ENCODE measurements around the gene MGAT2.
"Not testable (repeated sequence)": the region's sequence is repeated elsewhere in the genome, so short reads cannot be mapped to it uniquely, and the experiment has no call there.

Gene MGAT2

GRCh38 chr14:49620182-49621113 lies at the start of gene MGAT2, which contains the start of gene RPL36AL:
TSS of gene MGAT2 (plus strand) at chr14:49620799. CDS start at chr14:49621269, 470 bp downstream.
TSS of gene RPL36AL (minus strand) at chr14:49620626. CDS start at chr14:49619104, 1,522 bp downstream.
- peak; percentile 94 to 95 for DNase-seq

DNA sequence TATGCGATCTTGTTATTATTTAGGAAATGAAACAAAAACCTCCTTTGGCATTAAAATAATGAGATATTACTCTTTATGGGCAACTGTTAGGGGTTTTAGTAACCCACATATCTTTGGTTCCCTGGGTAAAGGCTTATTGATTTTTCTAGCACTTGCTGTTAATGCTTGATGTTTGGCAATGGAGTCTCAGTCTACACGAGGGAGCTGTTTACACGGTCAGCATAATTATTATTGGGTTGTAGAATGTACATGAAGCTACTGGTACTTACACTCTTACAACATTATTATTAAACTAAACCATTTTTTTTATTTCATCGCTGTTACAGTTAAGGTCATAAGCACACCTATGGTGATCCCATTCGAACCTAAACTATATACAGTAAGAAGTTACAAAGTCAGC lies 46.6 kb upstream of the MGAT2 start:
- no peak for DNase-seq

- no peak for DNase-seq
Measured at GRCh38 chr14:49578141-49578540, 42.5 kb upstream of the MGAT2 start.

- no peak for DNase-seq
Measured at GRCh38 chr14:49579841-49580240, 40.8 kb upstream of the MGAT2 start.

DNA sequence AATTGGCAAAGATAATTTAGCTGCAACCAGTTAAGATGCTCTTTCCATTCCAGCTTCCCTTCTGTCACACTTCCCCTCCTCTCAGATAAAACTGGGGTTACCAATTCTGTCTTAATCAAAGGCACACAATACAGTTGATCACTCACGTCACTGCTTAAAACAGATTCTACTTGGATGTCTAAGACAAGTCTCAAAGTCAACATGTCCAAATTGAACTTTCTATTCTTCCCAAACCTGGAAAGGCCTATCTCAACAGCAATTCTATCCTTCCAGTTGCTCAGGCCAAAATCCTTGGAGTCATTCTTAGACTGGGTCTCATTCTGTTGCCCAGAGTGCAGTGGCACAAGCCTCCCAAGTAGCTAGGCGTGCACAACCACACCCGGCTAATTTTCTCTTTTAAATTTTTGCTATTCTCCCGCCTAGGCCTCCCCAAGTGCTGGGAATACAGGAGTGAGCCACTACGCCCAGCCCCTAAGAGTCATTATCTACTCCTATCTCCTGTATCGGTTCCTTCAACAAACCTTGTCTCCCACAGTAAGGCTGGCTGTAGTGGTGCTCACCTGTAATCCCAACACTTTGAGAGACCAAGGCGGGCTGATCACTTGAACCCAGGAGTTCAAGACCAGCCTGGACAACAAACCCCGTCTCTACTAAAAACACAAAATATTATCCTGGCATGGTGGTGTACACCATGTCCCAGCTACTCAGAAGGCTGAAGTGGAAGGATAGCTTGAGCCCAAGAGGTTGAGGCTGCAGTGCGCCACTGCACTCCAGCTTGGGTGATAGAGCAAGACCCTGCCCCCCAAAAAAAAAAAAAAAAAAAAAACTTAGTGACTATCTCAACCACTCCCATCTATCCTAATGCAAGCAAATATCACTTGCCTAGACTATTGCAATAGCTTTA lies 39.1 kb upstream of the MGAT2 start:
- DNase-seq: no peak

GRCh38 chr14:49582113-49582977 lies 38.3 kb upstream of the MGAT2 start:
- DNase-seq: no peak

DNA sequence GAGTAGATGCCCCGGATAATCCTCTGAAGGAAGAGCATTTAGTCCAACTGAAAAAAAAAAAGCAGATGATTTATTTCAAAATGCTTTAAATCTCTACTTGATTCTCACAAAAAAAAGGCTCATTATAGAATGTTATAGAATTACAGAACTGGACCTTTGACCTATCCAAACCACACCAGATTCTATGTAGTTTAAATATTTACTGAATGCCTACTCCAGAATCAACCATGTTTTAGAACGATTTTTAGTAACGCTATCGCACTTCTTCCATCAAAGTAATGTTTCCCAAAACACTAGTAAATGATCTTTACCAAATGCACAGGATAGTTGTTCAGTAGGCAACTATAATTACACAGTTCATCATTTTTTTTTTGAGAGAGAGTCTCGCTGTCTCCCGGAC lies 37.0 kb upstream of the MGAT2 start:
- DNase-seq: no peak

DNA sequence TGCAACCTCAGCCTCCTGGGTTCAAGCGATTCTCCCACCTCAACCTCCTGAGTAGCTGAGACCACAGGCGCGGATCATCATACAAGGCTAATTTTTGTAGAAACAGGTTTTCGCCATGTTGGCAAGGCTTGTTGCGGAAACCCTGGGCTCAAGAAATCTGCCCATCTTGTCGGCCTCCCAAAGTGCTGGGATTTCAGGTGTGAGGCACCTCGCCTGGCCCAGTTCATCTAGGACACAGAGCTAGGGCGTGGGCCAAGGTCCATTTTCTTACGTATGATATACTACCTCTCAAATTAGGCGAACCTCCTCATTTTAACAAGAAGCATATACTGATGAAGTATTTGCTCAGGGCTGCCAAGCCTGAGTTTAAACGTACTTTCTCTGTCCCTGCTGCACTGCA lies 36.5 kb upstream of the MGAT2 start:
- DNase-seq: no peak

- not testable (repeated sequence) for DNase-seq
Measured at GRCh38 chr14:49584981-49585640, 35.5 kb upstream of the MGAT2 start.

DNA sequence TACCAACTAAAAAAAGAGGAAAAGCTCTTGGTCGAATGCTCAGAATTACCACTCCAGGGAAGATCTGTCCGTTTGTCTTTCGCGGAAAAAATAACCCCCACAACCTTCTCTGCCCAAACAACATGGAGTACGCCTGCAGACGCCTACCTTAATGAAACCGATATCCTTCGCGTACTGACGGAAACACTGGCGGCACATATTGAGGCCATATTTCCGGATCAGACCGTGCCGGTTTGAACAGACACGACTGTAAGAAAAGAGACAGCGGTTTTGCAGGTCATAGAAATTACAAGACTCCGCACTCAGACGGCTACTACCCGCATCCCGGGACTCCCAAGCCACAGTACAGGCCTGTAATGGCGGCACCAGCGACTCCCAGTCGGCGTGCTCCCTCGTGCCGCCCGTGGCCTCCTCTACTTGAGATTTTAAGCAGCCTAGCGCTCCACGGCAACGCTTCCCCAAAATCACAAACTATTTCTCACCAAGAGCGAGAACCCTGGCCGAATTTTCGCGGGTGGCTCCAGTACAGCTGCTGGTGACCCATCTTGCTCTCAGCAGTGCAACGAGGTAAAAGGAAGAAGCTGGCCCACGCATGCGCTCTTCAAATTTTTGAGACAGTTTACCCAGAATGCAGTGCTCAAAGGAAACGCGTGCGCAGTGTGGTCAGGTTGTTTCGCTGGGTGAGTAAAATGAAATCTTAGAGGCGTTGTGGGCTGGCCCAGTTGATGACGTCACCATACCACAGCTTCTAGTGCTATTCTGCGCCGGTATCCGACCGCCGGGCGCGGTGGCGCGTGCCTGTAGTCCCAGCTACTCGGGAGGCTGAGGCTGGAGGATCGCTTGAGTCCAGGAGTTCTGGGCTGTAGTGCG lies 34.6 kb upstream of the MGAT2 start, which contains the start of gene RPS29:
Gene RPS29 (minus strand): TSS at position 578 of the 870 bp plus-strand sequence. CDS start 34 bp downstream, at position 544.
- DNase-seq: peak; percentile 97

DNA sequence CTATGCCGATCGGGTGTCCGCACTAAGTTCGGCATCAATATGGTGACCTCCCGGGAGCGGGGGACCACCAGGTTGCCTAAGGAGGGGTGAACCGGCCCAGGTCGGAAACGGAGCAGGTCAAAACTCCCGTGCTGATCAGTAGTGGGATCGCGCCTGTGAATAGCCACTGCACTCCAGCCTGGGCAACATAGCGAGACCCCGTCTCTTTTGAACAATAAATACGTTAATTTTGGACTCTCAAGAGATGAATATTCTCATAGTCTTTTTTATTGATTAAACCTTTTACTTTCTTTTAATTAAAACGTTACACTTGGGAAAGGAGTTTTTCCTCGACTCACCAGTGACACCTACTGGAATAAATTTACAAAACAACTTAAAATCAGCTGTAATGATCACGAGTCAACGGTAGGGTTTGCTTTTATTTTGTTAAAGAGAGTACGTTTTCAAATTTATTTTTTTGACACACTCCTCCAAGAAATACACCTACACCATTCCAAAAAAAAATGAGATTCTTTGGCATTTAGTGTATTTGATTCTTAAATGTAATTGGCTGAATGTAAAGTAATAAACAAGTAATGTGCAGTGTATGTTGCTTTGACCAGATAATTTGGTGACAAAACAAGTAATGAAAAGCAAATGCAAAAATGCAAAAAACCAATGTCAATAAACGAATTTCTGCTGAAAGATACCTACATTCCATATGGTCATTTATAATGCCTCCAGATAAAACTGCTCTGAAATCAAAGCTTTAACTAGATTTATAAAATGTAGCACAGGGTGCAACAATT lies 33.7 kb upstream of the MGAT2 start:
- peak; percentile 69 to 73 for DNase-seq

DNA sequence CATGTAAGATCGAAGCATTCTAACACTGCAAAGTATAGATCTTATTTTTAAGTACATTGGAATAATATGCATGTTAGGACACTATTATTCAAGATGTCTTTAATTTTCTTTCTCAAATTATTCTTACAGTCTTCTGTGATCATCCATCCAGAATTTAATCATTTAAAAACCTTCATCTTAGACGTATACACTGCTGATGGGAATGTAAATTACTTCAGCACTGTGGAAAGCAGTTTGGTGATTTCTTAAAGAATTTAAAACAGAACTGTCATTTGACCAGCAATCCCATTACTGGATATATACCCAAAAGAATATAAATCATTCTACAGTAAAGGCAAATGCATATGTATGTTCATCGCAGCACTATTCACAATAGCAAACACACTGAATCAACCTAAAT lies 31.2 kb upstream of the MGAT2 start:
- DNase-seq: no peak

- no peak for DNase-seq
Measured at GRCh38 chr14:49593016-49593415, 27.6 kb upstream of the MGAT2 start.

GRCh38 chr14:49594347-49595091 lies 26.1 kb upstream of the MGAT2 start:
- DNase-seq: no peak

DNA sequence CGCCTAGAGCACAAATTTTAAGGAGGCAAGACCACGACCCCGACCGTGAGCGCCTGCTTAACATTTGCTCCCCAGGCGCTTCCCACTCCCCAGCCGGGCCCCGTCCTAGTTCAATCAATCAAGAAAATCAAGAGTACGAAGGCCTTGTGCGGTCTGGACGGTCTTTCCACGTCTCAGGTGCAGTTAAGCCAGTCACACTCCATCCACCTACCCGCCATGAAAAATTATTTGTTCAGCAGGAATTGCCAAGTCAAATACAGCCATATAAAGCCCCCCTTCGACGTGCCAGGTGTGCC lies 22.5 kb upstream of the MGAT2 start:
- DNase-seq: no peak

DNA sequence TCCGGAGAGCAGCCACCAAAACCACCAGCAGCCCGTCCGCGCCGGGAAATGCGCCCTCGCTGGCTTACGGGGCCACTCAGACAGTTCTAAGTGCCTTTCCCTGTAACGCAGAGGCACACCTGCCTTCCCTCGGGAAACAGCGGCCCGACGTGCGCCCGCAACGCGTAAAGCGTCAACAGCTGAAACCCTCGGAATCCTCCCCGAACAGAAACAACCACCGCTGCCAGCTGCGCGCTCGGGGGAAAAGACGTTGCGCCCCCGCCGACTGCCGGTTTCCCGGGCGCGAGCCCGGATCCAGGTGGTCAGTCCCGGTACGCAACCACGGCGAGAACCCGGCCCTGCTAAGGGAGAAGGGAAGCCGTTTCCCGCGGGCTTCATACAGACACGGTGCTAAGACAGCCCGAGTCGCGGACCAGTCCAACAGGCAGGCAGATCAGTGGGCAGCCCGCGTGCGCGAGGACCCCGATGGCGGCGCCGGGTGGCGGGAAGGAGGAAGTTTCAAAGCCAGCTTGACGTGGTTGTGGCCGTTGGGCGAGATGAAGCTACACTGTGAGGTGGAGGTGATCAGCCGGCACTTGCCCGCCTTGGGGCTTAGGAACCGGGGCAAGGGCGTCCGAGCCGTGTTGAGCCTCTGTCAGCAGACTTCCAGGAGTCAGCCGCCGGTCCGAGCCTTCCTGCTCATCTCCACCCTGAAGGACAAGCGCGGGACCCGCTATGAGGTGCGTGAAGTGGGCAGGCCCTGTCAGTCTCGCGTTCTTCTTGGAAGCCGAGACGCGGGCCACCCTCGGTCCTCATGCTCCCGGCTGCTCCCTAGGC lies 21.9 kb upstream of the MGAT2 start, which contains the start of gene LRR1:
Gene LRR1 (plus strand): TSS at position 456 of the 816 bp plus-strand sequence. CDS start 81 bp downstream, at position 537.
- peak; percentile 71 for DNase-seq

DNA sequence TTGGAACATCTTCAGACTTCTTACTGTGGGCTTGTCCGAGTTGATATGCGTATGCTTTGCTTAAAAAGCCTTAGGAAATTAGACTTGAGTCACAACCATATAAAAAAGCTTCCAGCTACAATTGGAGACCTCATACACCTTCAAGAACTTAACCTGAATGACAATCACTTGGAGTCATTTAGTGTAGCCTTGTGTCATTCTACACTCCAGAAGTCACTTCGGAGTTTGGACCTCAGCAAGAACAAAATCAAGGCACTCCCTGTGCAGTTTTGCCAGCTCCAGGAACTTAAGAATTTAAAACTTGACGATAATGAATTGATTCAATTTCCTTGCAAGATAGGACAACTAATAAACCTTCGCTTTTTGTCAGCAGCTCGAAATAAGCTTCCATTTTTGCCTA lies 13.0 kb upstream of the MGAT2 start:
- DNase-seq: no peak

GRCh38 chr14:49612251-49612650 lies 8.3 kb upstream of the MGAT2 start:
- DNase-seq: no peak

Measured in AML-193 (cell line).